ENCODE measurements around the gene CLIC3. TPM values are rescaled to one million over a fixed set of nuclear protein-coding genes. Genes with fewer than 3 reads are reported as not detected.

CLIC3 gene
- total and polyA plus RNA-seq, 2 experiments from 2014 or later = 37.7 to 98.9 TPM

DNA sequence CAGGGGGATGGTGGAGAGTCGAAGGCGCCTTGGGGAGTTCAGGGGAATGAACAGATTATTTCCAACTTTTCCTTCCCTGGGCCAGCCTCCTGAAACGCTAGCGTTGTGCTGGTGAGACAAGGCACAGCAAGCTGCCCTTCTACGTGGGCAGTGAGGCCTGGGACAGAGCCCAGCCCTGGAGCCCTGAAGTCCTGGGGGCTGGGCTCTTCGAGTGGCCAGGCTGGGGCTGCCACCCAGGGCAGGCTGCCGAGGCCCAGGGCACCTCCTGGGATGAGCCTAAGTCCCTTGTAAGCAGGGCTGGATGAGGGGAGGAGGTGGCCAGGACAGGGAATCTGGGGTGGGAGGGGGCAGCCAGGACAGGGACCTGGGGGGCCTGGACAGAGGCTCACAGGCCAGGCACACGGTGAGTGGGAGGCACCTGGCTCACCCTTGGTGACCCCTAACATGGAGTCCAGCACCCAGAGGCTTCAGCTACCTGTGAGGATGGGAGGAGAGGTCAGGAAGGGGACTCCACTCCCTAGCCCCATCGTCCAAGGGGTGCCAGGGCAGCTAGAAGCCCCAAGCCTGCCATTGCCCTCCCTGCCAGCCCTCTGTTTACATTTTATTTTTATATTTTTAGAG is 45.6 kb downstream of the CLIC3 start:
- Histone ChIP-seq H3K79me2 (ENCODE audit: insufficient read depth) (no peaks in the 10 kb centered on the region), H3K4me2 (ENCODE audit: unreplicated experiment) (peak overlapping the region; percentile 48), H3K27ac (no peak overlapping the region), H3K9me2 (ENCODE audit: insufficient read depth) (no peaks in the 10 kb centered on the region), H4K20me1 (ENCODE audit: insufficient read depth) (no peaks in the 10 kb centered on the region), H3K36me3 (ENCODE audit: low read depth) (no peaks in the 10 kb centered on the region), H3K9ac (no peak overlapping the region), H2AFZ (no peak overlapping the region), H3K4me3 (no peak overlapping the region), H3K27me3 (replicated peaks; ENCODE audit: insufficient read depth) (no peaks in the 10 kb centered on the region; the same call in 1 of the 2 replicates), H3F3A (ENCODE audit: insufficient read depth) (no peaks in the 10 kb centered on the region), H3K4me1 (ENCODE audit: insufficient read depth) (no peaks in the 10 kb centered on the region), H3K9me3 (ENCODE audit: low read depth) (no peaks in the 10 kb centered on the region)
- WGBS, 2 experiments (ENCODE audit: low coverage in 1 of 2, low lambda C conversion rate in 2 of 2, missing lambda C conversion rate in 2 of 2) = 44 to 54% methylated on average over 9 of the region's 9 CpGs
- TF ChIP-seq EZH2phosphoT487 (IDR thresholded peaks at IDR 0.05; ENCODE audit: insufficient read depth, low read depth) (no peak), EZH2 (IDR thresholded peaks at IDR 0.05; ENCODE audit: insufficient read depth, poor library complexity, severe bottlenecking) (no peak)
- no peak for DNase-seq
- in situ Hi-C loops (cut with MboI) = no loop called here

DNA sequence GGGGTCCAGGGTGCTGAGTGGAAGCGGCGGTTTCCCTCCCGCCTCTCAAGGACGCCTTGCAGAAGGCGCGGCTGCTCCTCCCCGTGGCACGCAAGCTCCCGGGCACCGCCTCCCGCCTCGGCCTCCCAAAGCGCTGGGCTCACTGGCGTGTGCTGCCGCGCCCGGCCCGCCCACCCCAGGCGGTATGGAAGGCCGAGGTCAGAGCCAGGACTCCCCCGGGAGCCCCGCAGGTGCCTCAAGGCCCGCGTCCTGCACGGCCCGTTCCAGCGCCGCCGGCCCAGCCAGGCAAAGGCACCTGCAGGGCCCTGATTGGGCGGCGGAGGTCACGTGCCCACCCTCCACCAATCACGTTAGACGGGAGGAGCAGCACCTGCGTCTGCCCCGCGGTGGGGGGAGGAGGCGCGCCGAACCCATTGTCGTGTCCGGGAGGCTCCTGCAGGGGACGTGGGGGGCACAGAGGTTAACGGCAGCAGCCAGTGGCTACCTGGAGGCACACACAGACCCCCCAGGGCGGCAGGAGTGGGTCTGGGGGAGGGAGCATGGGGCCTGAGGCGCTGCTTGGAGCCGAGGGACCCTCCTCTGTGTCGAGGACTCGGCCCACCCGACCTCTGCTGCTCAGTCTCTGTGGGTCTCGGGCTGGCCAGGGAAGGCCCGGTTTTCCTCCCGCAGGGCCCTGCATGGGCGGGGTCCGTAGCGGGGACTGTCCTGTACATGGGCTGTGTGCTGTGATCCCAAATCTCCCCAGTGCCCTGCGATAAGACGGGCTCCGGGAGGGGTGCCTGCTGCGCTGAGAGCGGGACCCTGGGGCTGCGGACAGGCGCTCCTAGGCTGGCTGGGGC is 46.3 kb downstream of the CLIC3 start:
- 7% methylated on average over 34 to 51 of the region's 63 CpGs for WGBS, 2 experiments (ENCODE audit: low coverage in 1 of 2, low lambda C conversion rate in 2 of 2, missing lambda C conversion rate in 2 of 2)
- in situ Hi-C loops (cut with MboI) = no loop called here
- no peak overlapping the region for H3K27ac ChIP-seq

GRCh38 chr9:136949239-136949816 is 47.0 kb downstream of the CLIC3 start:
- TF ChIP-seq EZH2phosphoT487 (IDR thresholded peaks at IDR 0.05; ENCODE audit: insufficient read depth, low read depth) = no peak
- no peak for TF ChIP-seq EZH2 (IDR thresholded peaks at IDR 0.05; ENCODE audit: insufficient read depth, poor library complexity, severe bottlenecking)
- no peaks in the 10 kb centered on the region for H3F3A ChIP-seq (ENCODE audit: insufficient read depth)
- no peaks in the 10 kb centered on the region for H4K20me1 ChIP-seq (ENCODE audit: insufficient read depth)
- H2AFZ ChIP-seq = peak overlapping the region; percentile 56
- peak overlapping the region; percentile 48 for H3K4me2 ChIP-seq (ENCODE audit: unreplicated experiment)
- H3K27me3 ChIP-seq (replicated peaks; ENCODE audit: insufficient read depth) = no peaks in the 10 kb centered on the region; the same call in 1 of the 2 replicates
- H3K9me2 ChIP-seq (ENCODE audit: insufficient read depth) = no peaks in the 10 kb centered on the region
- in situ Hi-C loops (cut with MboI) = no loop called here
- peak overlapping the region; percentile 55 for H3K4me3 ChIP-seq
- H3K27ac ChIP-seq = no peak overlapping the region
- H3K36me3 ChIP-seq (ENCODE audit: low read depth) = no peaks in the 10 kb centered on the region
- no peak for DNase-seq
- 20 to 32% methylated on average over 13 to 22 of the region's 22 CpGs for WGBS, 2 experiments (ENCODE audit: low coverage in 1 of 2, low lambda C conversion rate in 2 of 2, missing lambda C conversion rate in 2 of 2)
- H3K9ac ChIP-seq = no peak overlapping the region; the same call in 1 of the 2 replicates
- H3K79me2 ChIP-seq (ENCODE audit: insufficient read depth) = no peaks in the 10 kb centered on the region
- H3K9me3 ChIP-seq (ENCODE audit: low read depth) = no peaks in the 10 kb centered on the region
- H3K4me1 ChIP-seq (ENCODE audit: insufficient read depth) = no peaks in the 10 kb centered on the region

More for the DNA sequence above, 46.3 kb downstream of the CLIC3 start:
- no peak overlapping the region; the same call in 1 of the 2 replicates for H3K9ac ChIP-seq
- no peak for TF ChIP-seq EZH2phosphoT487 (IDR thresholded peaks at IDR 0.05; ENCODE audit: insufficient read depth, low read depth)
- TF ChIP-seq EZH2 (IDR thresholded peaks at IDR 0.05; ENCODE audit: insufficient read depth, poor library complexity, severe bottlenecking) = no peak
- no peaks in the 10 kb centered on the region for H3K9me2 ChIP-seq (ENCODE audit: insufficient read depth)
- H4K20me1 ChIP-seq (ENCODE audit: insufficient read depth) = no peaks in the 10 kb centered on the region
- no peaks in the 10 kb centered on the region for H3F3A ChIP-seq (ENCODE audit: insufficient read depth)
- no peaks in the 10 kb centered on the region for H3K9me3 ChIP-seq (ENCODE audit: low read depth)
- H3K79me2 ChIP-seq (ENCODE audit: insufficient read depth) = no peaks in the 10 kb centered on the region
- H3K27me3 ChIP-seq (replicated peaks; ENCODE audit: insufficient read depth) = no peaks in the 10 kb centered on the region; the same call in 1 of the 2 replicates
- H3K4me1 ChIP-seq (ENCODE audit: insufficient read depth) = no peaks in the 10 kb centered on the region
- H3K4me3 ChIP-seq = peak overlapping the region; percentile 55
- H2AFZ ChIP-seq = peak overlapping the region; percentile 56
- no peaks in the 10 kb centered on the region for H3K36me3 ChIP-seq (ENCODE audit: low read depth)
- H3K4me2 ChIP-seq (ENCODE audit: unreplicated experiment) = peak overlapping the region; percentile 48
- peak; percentile 83 for DNase-seq

- Histone ChIP-seq H3K4me1 (ENCODE audit: insufficient read depth) (no peaks in the 10 kb centered on the region), H2AFZ (0 out of 2 replicates have a peak overlapping the region, but pooled peaks have one; percentile 23), H3K27me3 (replicated peaks; ENCODE audit: insufficient read depth) (no peaks in the 10 kb centered on the region), H3K4me2 (ENCODE audit: unreplicated experiment) (no peak overlapping the region), H3K4me3 (no peak overlapping the region), H4K20me1 (ENCODE audit: insufficient read depth) (no peaks in the 10 kb centered on the region), H3F3A (ENCODE audit: insufficient read depth) (no peaks in the 10 kb centered on the region), H3K79me2 (ENCODE audit: insufficient read depth) (peaks cover 10% of the 10 kb centered on the region), H3K36me3 (ENCODE audit: low read depth) (no peaks in the 10 kb centered on the region), H3K9ac (peak overlapping the region; percentile 31), H3K9me3 (ENCODE audit: low read depth) (no peaks in the 10 kb centered on the region), H3K27ac (peak overlapping the region; percentile 50), H3K9me2 (ENCODE audit: insufficient read depth) (no peaks in the 10 kb centered on the region)
- in situ Hi-C loops (cut with MboI) = no loop called here
- 21% methylated on average over 15 of the region's 15 CpGs for WGBS, 2 experiments (ENCODE audit: low coverage in 1 of 2, low lambda C conversion rate in 2 of 2, missing lambda C conversion rate in 2 of 2)
- TF ChIP-seq EZH2phosphoT487 (IDR thresholded peaks at IDR 0.05; ENCODE audit: insufficient read depth, low read depth) (no peak), EZH2 (IDR thresholded peaks at IDR 0.05; ENCODE audit: insufficient read depth, poor library complexity, severe bottlenecking) (no peak)
- peak; percentile 75 for DNase-seq
Observed at GRCh38 chr9:136947955-136948510, 48.3 kb downstream of the CLIC3 start.
